Stimulated activated CD8-positive, alpha-beta memory T cell treated with anti-CD3 and anti-CD28 coated beads, Interleukin-15, amount 100 ng/mL, for 24 hours (primary cell): Measurements from ENCODE around the gene COQ7.

Experiments
- DNase-seq: peaks from one replicate; pipeline ENCODE4 v3.0.0-alpha.2; 2020; ENCODE audit warnings: low read depth

The COQ7 gene

DNA sequence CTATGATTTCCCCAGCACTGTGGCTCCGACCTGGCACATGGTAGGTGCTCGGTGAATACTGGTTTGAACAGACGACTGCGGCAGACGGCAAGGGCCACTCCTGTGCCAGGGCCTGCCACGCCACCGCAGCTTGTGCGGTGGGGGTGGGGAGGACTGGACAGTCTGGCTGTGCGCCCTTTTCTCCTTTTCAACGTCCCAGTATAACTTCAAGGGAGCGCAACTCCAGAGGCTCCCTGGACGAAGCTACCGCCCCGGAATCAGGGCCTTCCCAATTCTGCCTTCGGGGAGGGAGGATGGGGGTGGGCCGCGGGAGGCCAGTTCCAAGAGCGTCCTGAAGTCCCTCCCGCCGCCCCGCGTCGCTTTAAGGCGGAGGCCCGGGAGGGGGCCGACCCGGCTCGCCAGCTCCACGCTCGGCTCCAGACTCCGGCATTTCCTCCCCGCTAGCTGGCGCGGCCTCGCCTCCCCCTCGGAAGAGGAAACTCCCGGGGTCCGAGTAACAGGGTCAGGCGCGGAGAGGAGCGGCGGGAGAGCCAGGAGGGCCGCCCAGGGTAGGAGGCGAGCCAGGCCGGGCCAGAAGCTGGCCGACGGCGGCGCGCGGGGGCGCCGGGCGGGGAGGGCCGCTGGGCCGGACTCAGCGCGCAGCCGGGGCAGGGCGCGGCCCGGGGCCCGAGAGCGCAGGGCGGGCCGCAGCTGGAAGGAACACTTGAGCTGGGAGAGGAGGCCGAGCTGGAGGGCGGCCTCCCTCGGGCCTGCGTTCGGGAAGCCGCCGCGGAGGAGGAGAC lies 46.4 kb downstream of the COQ7 start, which contains the start of gene ITPRIPL2:
TSS of gene ITPRIPL2 (plus strand) at position 388 of the 782 bp plus-strand sequence. CDS start 498 bp downstream, outside the sequence.
- no peak for DNase-seq

DNA sequence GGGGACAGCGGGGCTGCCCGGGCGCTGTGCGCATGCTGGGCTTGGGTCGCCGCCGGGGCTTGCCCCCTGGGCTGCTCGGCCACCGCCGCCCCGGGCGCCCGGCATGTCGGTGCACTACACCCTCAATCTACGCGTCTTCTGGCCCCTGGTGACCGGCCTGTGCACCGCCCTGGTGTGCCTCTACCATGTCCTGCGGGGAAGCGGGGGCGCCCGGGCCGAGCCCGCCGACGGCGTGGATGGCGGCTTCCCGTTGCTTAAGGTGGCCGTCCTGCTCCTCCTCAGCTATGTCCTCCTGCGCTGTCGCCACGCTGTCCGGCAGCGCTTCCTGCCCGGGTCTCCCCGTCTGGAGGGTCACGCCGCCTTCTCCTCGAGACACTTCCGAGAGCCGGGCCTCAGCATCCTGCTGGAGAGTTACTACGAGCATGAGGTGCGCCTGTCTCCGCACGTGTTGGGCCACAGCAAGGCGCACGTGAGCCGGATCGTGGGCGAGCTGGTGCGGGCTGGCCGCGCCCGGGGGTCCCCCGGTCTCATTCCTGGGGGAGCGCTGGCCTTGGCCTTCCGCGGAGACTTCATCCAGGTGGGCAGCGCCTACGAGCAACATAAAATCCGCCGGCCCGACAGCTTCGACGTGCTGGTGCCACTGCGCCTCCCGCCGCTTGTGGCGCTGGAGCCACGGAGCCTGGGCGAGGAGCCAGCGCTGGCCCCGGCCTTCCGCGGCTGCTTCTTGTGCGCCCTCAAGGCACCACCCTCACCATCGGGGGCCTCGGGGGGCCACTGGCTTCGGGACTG lies 47.1 kb downstream of the COQ7 start:
- no peak for DNase-seq

DNA sequence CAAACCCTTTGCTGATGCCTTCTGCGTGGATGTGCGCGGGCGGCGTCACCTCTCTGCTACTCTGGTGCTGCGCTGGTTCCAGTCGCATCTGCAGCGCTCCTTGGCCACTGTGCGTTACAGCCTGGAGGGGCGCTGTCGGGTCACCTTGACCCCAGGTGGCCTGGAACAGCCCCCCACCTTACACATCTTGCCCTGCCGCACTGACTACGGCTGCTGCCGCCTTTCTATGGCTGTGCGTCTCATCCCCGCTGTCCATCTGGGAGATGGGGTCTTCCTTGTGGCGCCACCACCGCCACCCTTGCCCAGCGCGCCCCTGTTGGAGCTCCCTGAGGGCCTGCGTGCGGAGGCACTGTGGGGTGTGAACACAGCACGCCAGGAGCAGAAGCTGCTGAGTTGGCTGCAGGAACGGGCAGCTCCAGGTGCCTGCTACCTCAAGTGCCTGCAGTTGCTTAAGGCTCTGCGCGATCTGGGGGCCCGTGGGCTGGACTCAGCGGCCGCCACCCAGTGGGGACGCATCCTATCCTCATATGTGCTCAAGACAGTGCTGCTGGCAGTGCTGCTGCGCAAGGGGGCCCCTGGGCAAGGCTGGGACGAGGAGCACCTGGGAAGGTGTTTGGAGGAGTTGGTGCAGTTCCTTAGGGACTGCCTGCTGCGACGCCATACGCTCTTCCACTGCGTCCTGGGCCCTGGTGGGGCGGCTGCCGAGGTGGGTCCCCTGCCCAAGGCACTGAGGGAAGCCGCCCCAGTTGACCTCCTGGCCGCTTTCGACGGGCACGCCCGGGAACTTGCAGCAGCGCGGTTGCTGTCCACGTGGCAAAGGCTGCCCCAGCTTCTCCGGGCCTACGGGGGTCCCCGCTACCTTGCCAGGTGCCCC lies 48.0 kb downstream of the COQ7 start:
- DNase-seq: no peak

DNA sequence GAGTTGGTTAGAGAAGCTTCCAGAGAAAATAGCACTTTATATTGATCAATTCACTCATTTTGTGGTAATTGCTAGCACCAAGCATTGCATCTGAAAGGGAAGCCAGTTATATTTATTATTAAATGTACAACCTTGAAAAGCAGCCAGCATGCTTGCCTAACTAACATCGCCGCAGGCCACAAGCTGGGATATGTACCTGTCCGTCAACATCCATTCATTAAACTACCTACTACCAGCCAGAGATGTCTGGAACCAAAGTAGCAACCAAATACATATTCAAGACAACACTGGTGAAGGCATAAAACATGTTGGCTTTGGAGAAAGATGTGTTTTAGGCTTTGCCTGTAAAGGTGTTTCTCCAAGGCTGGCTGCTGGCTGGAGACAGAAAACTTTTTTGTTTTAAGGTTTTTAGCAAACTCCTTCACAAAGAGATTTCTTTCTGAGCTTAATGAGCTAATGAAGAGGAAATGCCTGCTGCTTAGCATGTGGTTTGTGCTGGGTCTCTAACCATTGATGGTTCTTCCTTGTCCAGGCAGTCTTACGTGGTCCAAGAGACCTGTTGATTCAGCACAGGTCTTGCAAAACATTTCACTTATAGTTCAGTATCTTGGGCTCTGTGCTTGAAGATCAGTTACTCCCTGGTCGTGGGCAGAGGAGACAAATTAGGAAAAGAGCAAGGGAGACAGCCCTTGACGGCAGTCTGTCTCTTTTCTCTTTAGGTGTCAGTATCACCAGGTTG lies 49.5 kb downstream of the COQ7 start:
- no peak for DNase-seq

- no peak for DNase-seq
Measured at GRCh38 chr16:19118938-19119431, 51.6 kb downstream of the COQ7 start.

- no peak for DNase-seq
Measured at GRCh38 chr16:19119564-19119963, 52.1 kb downstream of the COQ7 start.

GRCh38 chr16:19123535-19124178 lies 56.2 kb downstream of the COQ7 start:
- no peak for DNase-seq

GRCh38 chr16:19126300-19126699 lies 58.9 kb downstream of the COQ7 start:
- DNase-seq: no peak

GRCh38 chr16:19127205-19127604 lies 59.8 kb downstream of the COQ7 start:
- DNase-seq: no peak

- no peak for DNase-seq
Measured at GRCh38 chr16:19127674-19128131, 60.3 kb downstream of the COQ7 start.

DNA sequence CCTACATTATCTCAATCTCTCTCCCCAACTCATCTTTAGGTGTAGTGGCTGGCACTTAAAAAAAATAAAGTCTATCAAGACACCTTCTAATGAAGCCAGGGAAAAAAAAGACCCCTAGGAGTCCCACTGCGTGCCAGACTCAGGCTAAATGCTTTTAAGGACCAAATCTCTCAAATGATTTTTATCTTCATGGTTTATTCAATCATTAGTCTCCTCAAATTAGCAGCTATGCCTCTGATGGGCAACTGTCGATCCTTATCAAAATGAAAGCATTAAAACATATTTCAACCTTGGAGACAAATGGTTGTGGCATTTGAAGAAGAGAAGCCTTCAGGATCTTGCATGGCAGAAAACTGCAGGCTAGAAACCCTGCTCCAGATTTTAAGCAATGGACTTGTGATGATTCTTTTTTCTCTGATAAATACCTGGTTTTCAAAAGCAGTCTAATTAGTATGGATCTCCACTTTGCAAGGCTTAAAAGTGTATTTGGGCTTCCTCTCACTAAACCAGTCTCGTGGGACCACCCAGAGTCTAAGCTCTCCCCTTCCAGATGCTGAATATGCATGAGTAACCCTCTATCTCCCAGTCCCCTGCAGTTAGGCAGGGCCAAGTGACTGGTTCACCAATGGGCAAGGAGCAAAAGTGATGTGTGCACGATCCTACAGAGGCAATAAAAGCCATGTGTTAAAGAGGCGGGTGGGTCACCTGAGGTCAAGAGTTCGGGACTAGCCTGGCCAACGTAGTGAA lies 61.2 kb downstream of the COQ7 start:
- no peak for DNase-seq
